C4-2B (cell line): ENCODE measurements around the gene S100A10.

Source experiments
- H3K27ac ChIP-seq: fragments of 450-650 bp; 2 replicates; pipeline ENCODE4 v1.5.1; 2017
- ZFX ChIP-seq: fragments of 450-650 bp; IDR thresholded peaks from 2 replicates; pipeline ENCODE4 v1.6.1; 2017
- TF ChIP-seq, protein P1 (sequence below): fragments of 450-650 bp; conservative IDR thresholded peaks from 2 replicates; pipeline ENCODE4 v1.5.1; 2017; ENCODE audit warnings: mild to moderate bottlenecking

Gene S100A10

DNA sequence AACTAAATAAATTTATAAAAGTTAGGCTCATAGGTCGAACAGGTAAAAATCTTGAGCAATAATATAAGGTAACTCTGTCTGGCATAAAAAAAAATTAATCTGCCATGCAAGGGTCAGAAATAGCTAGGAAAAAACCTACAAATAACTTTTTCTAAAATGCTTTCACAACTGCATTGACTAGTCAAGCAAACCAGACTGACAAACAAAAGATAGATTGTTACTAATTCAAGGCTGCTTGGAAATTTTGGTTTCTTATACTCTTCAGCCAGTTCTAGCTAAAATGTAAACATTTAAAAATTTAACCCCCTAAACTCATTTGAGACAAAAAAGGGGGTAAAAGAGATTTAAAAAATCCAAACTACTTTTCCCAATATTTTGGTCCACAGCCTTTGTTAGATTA, 40.8 kb downstream of the S100A10 start:
- H3K27ac ChIP-seq = no peak overlapping the region
- TF ChIP-seq, protein P1, sequence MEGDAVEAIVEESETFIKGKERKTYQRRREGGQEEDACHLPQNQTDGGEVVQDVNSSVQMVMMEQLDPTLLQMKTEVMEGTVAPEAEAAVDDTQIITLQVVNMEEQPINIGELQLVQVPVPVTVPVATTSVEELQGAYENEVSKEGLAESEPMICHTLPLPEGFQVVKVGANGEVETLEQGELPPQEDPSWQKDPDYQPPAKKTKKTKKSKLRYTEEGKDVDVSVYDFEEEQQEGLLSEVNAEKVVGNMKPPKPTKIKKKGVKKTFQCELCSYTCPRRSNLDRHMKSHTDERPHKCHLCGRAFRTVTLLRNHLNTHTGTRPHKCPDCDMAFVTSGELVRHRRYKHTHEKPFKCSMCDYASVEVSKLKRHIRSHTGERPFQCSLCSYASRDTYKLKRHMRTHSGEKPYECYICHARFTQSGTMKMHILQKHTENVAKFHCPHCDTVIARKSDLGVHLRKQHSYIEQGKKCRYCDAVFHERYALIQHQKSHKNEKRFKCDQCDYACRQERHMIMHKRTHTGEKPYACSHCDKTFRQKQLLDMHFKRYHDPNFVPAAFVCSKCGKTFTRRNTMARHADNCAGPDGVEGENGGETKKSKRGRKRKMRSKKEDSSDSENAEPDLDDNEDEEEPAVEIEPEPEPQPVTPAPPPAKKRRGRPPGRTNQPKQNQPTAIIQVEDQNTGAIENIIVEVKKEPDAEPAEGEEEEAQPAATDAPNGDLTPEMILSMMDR = no peak
- TF ChIP-seq ZFX = no peak

DNA sequence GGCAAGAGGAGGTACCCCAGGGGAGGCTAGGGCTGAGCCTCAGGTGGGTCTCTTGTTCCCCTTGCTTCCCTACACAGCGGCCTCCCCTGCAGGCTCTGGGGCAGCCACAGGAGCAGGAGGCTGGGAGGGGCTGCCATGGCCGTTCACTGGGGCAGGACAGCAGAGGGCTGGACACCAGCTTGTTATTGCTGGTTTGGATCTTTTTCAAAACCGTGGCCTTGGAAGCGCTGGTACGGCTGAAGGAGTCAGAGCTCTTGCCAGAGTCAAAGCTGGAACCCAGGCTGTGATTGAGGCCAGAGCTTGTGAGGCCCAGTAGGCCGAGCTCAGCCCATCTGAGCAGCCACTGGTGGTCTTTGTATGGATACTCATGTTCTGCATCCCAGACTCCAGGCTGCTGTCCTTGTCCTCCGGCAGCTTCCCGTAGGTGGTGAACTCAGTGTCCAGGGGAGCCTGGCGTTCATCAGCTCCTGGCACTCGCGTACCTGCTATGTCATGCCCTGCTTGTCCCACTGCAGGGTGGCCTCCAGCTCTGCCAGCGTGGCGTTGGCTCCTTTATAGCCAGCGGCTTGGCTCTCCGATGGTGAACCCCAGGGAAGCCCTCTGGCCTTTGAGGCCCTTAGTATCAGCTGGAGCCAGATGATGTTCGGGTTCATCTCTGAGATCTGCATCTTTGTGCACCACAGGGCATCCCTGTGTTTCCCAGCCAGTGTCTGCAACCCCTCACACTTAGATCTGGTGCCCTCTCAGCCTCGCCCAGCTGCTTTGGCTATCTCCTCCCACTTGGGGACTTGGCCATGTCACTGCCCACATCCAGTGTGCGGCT, 44.1 kb downstream of the S100A10 start:
- H3K27ac ChIP-seq = no peak overlapping the region

DNA sequence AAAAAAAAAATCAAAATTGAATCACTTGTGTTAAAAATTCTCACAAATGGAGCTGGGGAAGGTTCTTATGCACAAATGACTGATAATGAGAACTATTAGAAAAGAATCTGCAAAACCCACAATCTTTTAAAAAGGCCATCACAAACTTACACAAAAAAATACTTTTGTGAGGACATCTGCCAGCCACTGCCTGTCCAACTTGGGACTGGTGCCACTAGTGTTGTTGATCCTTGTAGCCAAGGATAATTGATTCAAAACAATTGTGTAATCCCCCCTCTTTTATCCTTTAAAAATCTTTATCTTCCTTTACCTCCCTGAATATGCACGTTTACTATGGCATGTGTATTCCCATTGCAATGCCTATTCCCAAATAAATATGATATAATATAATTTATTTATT, 45.2 kb downstream of the S100A10 start:
- TF ChIP-seq, protein P1 = no peak
- TF ChIP-seq ZFX = no peak
- no peak overlapping the region for H3K27ac ChIP-seq

More for the DNA sequence above, 44.1 kb downstream of the S100A10 start:
- TF ChIP-seq ZFX = no peak
- TF ChIP-seq, protein P1 = no peak

DNA sequence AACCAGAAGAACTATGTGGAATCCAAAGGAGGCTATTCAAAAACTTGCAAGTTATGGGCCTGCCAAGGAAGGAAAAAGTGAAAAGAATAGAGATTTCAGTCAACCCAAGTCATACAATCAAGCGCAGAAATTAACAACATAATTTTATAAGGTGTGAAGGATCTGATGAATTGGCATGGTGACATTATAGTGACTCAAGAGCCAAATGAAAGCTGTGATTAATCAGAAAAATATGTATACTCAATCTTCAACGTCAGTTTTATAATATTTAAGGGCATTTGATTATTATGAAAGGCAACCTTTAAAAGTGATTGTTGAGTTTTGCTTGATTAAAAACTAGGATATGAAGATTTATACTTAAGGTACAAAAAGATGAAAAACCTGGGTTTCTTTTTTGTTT, 46.5 kb downstream of the S100A10 start:
- H3K27ac ChIP-seq = no peak overlapping the region
- TF ChIP-seq ZFX = no peak
- TF ChIP-seq, protein P1 = no peak

DNA sequence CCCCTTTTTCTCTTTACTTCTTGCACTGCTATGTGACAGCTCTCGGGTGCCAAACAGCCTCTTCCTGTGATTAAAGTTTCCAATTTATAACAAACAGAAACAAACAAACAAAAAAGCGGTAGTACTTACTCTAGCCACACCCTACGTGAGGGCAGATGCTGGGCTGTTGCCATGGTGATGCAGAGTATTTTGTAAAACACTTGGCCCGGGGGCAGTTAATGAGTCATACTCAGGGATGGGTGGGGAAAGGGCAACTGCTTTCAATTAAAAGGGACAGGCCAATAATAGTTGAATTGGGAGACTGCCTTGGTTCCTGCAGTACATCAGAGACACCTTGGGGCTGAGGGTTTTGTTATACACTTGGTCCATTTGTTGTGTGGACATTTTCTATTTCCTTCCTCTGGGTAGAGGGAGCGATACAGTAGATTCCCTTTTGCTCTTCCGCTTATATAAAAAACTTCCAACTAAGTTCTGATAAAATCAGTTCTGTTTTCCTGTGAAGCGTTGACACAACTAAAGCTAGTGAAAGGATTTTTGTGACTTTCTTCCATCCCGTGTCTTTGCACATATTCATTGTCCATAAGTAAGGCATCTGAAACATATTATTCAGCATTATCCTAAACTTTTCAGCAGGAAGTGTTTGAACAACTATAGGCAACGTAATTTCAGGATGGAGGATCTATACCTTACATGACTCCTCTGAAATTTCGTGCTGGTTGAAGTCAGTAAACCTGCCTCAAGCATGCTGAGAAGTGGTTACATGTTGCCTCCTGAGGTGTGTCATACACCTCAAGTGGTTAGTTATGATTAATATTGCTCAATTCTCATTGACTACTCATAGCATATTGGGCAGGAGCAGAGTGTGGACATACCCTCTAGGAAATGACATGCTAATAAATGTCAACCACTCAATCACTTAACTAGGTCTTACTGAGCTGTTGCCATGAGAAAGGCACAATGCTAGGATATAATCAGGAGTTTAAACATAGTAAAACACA, 47.6 kb downstream of the S100A10 start:
- TF ChIP-seq, protein P1 = no peak
- TF ChIP-seq ZFX = no peak
- no peak overlapping the region for H3K27ac ChIP-seq

DNA sequence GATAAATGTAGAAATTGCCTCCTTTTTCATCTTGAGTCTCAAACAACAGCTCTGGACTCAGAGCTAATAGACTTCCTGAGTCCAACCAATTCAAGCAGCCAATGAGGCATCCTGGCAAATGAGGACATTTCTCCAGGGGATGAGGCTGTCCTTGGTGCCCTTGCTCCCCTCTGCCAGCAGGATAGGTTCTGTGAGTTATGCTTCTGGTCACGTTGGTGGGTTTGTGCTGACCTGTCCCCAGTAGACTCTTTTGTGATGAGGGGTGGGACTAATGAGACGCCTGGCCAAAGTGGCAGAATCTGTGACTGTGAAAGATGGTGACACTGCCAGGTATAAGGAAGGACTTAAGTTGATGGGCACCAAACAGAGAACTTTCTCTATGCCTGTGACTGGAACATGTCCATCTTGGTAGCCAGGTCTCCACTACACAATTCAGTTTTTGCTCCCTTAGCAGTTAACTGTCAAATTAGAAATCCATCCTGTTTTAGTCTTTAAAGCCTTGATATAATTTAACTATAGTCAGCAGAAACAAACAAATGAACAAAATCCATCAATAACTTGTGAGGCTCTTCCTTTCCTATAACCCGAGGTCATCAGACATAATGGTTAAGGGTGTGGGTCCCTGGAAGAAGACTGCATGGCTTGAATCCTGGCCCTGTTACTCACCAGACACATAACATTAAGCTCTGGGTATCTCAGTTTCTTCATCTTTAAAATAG, 48.6 kb downstream of the S100A10 start:
- H3K27ac ChIP-seq = no peak overlapping the region
- TF ChIP-seq, protein P1 = no peak
- TF ChIP-seq ZFX = no peak
